MM.1S (cell line): ENCODE measurements around the gene CADM4.
"Not testable (repeated sequence)": the region's sequence is repeated elsewhere in the genome, so short reads cannot be mapped to it uniquely, and the experiment has no call there.

Experiments used
- EZH2 ChIP-seq: fragments of 300-600 bp; sonication (generic); optimal IDR thresholded peaks from 2 replicates; pipeline ENCODE3; 2017; ENCODE audit warnings: low read depth, mild to moderate bottlenecking, antibody characterized with exemption, low read length, mixed read lengths
- EZH2phosphoT487 ChIP-seq: fragments of 300-600 bp; sonication (generic); IDR thresholded peaks from 2 replicates; pipeline ENCODE4 v1.6.1; 2018; ENCODE audit warnings: antibody characterized with exemption, low read length
- TF ChIP-seq, protein P1 (sequence below): fragments of 300-600 bp; sonication (generic); IDR thresholded peaks from 2 replicates; pipeline ENCODE4 v1.5.1; 2016; ENCODE audit warnings: antibody characterized with exemption, low read length, mixed read lengths

DNA sequence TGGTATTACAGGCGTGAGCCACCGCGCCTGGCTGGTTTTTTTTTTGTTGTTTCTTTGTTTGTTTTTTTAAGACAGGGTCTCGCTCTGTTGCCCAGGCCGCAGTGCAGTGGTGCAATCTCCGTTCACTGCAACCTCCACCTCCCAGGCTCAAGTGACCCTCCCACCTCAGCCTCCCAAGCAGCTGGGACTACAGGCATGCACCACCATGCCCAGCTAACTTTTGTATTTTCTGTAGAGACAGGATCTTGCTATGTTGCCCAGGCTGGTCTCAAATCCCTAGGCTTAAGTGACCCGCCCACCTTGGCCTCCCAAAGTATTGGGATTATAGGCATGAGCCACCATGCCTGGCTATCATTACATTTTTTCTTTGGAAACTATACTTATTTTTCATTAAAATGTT is 10.6 kb upstream of the CADM4 start:
- TF ChIP-seq EZH2, EZH2phosphoT487: not testable (repeated sequence)
- TF ChIP-seq, protein P1, sequence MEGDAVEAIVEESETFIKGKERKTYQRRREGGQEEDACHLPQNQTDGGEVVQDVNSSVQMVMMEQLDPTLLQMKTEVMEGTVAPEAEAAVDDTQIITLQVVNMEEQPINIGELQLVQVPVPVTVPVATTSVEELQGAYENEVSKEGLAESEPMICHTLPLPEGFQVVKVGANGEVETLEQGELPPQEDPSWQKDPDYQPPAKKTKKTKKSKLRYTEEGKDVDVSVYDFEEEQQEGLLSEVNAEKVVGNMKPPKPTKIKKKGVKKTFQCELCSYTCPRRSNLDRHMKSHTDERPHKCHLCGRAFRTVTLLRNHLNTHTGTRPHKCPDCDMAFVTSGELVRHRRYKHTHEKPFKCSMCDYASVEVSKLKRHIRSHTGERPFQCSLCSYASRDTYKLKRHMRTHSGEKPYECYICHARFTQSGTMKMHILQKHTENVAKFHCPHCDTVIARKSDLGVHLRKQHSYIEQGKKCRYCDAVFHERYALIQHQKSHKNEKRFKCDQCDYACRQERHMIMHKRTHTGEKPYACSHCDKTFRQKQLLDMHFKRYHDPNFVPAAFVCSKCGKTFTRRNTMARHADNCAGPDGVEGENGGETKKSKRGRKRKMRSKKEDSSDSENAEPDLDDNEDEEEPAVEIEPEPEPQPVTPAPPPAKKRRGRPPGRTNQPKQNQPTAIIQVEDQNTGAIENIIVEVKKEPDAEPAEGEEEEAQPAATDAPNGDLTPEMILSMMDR = not testable (repeated sequence)
